ENCODE measurements around the gene FAM149B1. TPM values are rescaled to one million over a fixed set of nuclear protein-coding genes. Genes with fewer than 3 reads are reported as not detected.

Gene FAM149B1
- total and polyA plus RNA-seq, 10 donors: 11.9 to 24.5 (median 15.2) TPM

GRCh38 chr10:73264423-73264822 lies 96.5 kb downstream of the FAM149B1 start:
- 87 to 93% (median 89%) methylated on average over 2 of the region's 2 CpGs for WGBS, 5 donors
- no peak for DNase-seq
- intact Hi-C loops (cut with DNase I; ENCODE audit: low total_unique reads): loop anchor here (10.0 kb wide), 1 partner anchor 380 kb away; the partner anchor contains the start of gene MYOZ1

GRCh38 chr10:73281097-73281496 lies 113.2 kb downstream of the FAM149B1 start:
- TF ChIP-seq POLR2AphosphoS5 (IDR thresholded peaks at IDR 0.05) (no peak), CTCF (IDR thresholded peaks at IDR 0.05 in 8 of 11, conservative IDR thresholded peaks at IDR 0.05 in 3 of 11) (no peak), POLR2A (IDR thresholded peaks at IDR 0.05) (no peak)
- intact Hi-C loops (cut with DNase I; ENCODE audit: low total_unique reads): no loop called here
- WGBS, 5 donors: 85 to 94% (median 92%) methylated on average over 3 of the region's 3 CpGs
- DNase-seq: no peak
- Histone ChIP-seq H3K27me3 (replicated peaks in 1 of 7) (no peaks in the 10 kb centered on the region), H3K9me3 (peaks cover 0 to 6% (median 0%) of the 10 kb centered on the region in 8 donors), H3K4me1 (no peaks in the 10 kb centered on the region), H3K27ac (no peak overlapping the region), H3K4me3 (no peak overlapping the region), H3K36me3 (no peaks in the 10 kb centered on the region)

More at GRCh38 chr10:73264423-73264822, 96.5 kb downstream of the FAM149B1 start:
- Histone ChIP-seq H3K4me3 (no peak overlapping the region), H3K27me3 (replicated peaks in 1 of 7) (no peaks in the 10 kb centered on the region), H3K36me3 (no peaks in the 10 kb centered on the region), H3K4me1 (peaks cover 0 to 6% (median 0%) of the 10 kb centered on the region in 6 donors), H3K27ac (no peak overlapping the region), H3K9me3 (peaks cover 0 to 8% (median 2%) of the 10 kb centered on the region in 8 donors)
- TF ChIP-seq POLR2A (IDR thresholded peaks at IDR 0.05) (no peak), CTCF (IDR thresholded peaks at IDR 0.05 in 8 of 11, conservative IDR thresholded peaks at IDR 0.05 in 3 of 11) (no peak), POLR2AphosphoS5 (IDR thresholded peaks at IDR 0.05) (no peak)

- intact Hi-C loops (cut with DNase I; ENCODE audit: low total_unique reads): no loop called here
- no peaks in the 10 kb centered on the region for H3K4me1 ChIP-seq
- DNase-seq: no peak
- 77 to 98% (median 85%) methylated on average over 1 of the region's 1 CpG for WGBS, 5 donors
- TF ChIP-seq POLR2A (IDR thresholded peaks at IDR 0.05): no peak
- TF ChIP-seq POLR2AphosphoS5 (IDR thresholded peaks at IDR 0.05): no peak
- TF ChIP-seq CTCF (IDR thresholded peaks at IDR 0.05 in 8 of 11, conservative IDR thresholded peaks at IDR 0.05 in 3 of 11): no peak
- H3K27ac ChIP-seq: no peak overlapping the region
- H3K27me3 ChIP-seq (replicated peaks in 1 of 7): no peaks in the 10 kb centered on the region
- peaks cover 0 to 12% (median 9%) of the 10 kb centered on the region in 8 donors for H3K9me3 ChIP-seq
- H3K36me3 ChIP-seq: peaks cover 0 to 5% (median 0%) of the 10 kb centered on the region in 6 donors
- H3K4me3 ChIP-seq: no peak overlapping the region
Measured at GRCh38 chr10:73287441-73287840, 119.5 kb downstream of the FAM149B1 start.

- no peak overlapping the region for H3K27ac ChIP-seq
Measured at GRCh38 chr10:73289958-73290357, 122.0 kb downstream of the FAM149B1 start.

More at GRCh38 chr10:73289958-73290357, 122.0 kb downstream of the FAM149B1 start:
- intact Hi-C loops (cut with DNase I; ENCODE audit: low total_unique reads): no loop called here
- Histone ChIP-seq H3K4me1 (no peaks in the 10 kb centered on the region), H3K9me3 (peaks cover 0 to 12% (median 9%) of the 10 kb centered on the region in 8 donors), H3K27me3 (replicated peaks in 1 of 7) (no peaks in the 10 kb centered on the region), H3K36me3 (peaks cover 0 to 5% (median 0%) of the 10 kb centered on the region in 6 donors), H3K4me3 (no peak overlapping the region)
- no peak for DNase-seq
- no peak for TF ChIP-seq CTCF (IDR thresholded peaks at IDR 0.05 in 8 of 11, conservative IDR thresholded peaks at IDR 0.05 in 3 of 11)
- no peak for TF ChIP-seq POLR2AphosphoS5 (IDR thresholded peaks at IDR 0.05)
- no peak for TF ChIP-seq POLR2A (IDR thresholded peaks at IDR 0.05)
- 96 to 100% (median 98%) methylated on average over 1 of the region's 1 CpG for WGBS, 5 donors

All from spleen (tissue), 11 donors.